PFSK-1 (cell line): Measurements from ENCODE around the gene MESP1.

Experiments used
- REST ChIP-seq, 2 experiments: IDR thresholded peaks; 2 replicates each; pipeline versions ENCODE4 v1.6.1 to v1.8.0; 2011 to 2012; ENCODE audit warnings: low read depth in 2 of 2, low read length in 2 of 2, control low read depth in 1 of 2, inconsistent platforms in 1 of 2, mild to moderate bottlenecking in 1 of 2, moderate library complexity in 1 of 2; ENCODE audit not compliant: insufficient read depth in 1 of 2
- SIN3A ChIP-seq: IDR thresholded peaks from 2 replicates; pipeline ENCODE4 v1.6.1; 2012; ENCODE audit warnings: mild to moderate bottlenecking, low read length, moderate library complexity, borderline replicate concordance; ENCODE audit not compliant: insufficient read depth

- TF ChIP-seq REST (IDR thresholded peaks at IDR 0.05; ENCODE audit: insufficient read depth in 1 of 2, low read depth in 2 of 2, low read length in 2 of 2) (no peak), SIN3A (no peak)
These were observed 4.7 kb upstream of the MESP1 start for GRCh38 chr15:89755701-89756100.
